Ammon's horn (tissue), 1 donor: ENCODE data around the gene FN3KRP.

Source experiments
- DNase-seq: peaks from one replicate; pipeline ENCODE4 v3.0.0-alpha.2; 2016; ENCODE audit warnings: low spot score

Gene FN3KRP

DNA sequence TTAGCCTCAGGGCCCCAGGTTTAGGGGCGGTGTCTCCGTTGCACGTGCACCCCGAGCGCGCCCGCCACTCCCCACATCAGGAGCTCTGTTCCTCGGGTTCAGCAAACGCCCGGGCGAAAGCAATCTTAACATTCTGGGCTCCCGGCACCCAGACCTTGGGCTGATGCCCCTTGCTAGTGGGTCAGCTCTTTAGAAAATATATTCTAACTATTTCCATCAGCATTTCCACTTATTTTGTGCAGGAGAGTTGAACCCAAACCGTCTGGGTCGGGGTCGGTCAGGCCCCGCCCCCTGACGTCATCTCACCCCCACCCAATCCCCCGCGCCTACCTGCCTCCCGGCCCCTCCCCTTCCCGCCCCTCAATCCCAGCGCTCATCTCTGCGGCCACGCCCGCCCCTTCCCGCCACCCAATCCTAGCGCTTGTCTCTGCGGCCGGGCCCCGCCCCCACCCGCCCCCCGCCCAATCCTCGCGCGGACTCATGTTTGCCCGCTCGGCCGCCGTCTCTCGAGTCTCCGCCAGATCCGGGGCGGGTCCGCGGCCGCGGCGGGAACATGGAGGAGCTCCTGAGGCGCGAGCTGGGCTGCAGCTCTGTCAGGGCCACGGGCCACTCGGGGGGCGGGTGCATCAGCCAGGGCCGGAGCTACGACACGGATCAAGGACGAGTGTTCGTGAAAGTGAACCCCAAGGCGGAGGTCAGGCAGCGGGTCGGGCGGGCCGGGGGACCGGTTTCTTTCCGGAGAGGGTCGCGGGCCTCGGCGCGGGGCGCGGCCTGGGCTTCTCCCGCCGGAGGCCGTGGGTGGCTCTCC lies at the start of gene FN3KRP:
Gene FN3KRP (plus strand): TSS at position 504 of the 808 bp plus-strand sequence. CDS start 50 bp downstream, at position 554.
- DNase-seq = peak; percentile 94

- no peak for DNase-seq
Observed at GRCh38 chr17:82666931-82667667, 49.4 kb upstream of the FN3KRP start.

GRCh38 chr17:82667668-82668000 lies 48.9 kb upstream of the FN3KRP start:
- DNase-seq = no peak

DNA sequence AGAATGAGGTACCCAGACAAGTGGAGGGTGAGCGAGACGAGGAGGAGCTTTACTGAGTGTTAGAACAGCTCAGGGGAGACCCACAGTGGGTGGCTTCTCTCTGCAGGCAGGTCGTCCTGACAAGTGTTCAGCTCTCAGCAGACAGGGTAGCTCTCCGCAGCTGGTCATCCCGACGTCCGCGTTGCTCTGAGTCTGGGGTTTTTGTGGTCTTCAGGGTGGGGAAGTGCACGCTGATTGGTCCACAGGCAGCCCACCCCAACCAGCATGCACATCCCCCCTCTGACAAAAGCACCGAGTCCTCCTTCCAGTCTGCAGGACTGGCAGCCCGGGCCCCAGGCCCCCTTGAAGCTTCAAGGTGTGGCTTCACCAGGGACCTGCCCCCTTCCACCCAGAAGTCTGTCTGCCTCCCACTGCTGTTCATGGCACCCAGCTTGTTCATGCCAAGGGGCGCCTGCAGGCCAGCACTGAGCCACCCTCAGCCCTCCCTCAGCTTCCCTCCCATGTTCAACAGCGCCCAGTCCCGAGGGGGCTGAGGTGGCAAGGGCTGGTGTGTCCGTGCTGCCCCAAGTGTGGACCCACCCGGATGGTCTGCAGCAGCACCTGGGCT lies 48.4 kb upstream of the FN3KRP start:
- no peak for DNase-seq

DNA sequence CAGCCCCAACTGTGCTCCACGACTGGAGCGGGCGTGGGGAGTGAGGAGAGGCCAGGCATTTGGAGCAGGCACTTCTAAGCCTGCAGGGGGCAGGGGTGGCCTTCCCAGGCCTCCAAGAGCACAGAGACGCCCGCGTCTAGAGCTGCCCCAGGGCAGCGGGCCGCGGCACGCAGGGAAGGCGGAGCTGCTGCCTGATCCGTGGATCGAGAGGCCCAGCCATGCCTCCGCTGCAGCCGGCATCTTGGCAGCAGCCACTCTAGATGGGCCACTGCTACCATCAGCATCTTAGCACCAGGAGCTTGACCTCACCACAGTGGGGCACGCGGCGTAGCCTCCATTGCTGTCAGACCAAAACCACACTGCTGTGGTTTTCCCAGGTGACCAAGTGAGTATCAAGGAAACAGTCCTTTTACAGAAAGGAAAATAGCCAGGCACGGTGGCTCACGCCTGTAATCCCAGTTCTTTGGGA lies 47.8 kb upstream of the FN3KRP start:
- DNase-seq = peak; percentile 86

GRCh38 chr17:82670661-82671450 lies 45.6 kb upstream of the FN3KRP start:
- no peak for DNase-seq

DNA sequence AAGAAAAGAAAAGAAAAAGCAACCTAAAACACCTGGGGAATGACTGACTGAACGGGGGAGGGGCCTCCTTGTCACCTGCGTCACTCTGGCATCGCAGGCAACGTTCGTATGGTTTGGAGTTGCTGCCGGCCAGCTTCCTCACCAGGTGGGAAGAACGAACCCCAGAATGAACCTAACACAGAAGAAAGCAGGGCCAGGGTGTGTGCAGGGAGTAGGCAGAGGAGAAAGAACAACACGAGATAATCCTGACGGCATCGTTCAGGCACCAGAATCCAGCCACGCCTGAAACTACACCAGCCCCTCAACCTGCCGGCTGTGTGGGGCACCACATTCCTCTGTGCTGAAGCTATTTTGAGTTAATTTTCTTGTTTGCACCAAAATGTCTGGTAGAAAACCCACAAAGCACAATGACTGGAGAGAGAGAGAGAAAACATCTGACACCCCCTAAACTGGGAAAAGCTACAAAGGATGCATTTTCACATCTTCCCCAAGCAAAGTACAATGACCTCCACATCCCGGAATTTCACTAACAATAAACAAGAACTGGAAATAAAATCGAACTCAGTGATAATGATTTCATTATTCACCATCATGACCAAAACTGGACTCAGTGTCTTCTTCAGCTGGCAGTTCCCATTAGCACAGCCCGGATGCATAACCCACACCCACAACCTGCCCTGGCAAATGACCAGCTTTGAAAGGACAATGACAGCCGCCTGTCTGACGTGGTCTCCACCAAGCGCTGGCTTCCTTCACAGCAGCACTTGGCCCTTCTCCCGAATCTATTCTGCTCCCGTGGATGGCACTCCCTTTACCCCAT lies 41.6 kb upstream of the FN3KRP start:
- peak; percentile 81 for DNase-seq

- no peak for DNase-seq
Observed at GRCh38 chr17:82675476-82676245, 40.8 kb upstream of the FN3KRP start.

GRCh38 chr17:82677353-82677925 lies 39.1 kb upstream of the FN3KRP start:
- DNase-seq = no peak

GRCh38 chr17:82678265-82678891 lies 38.1 kb upstream of the FN3KRP start:
- no peak for DNase-seq

DNA sequence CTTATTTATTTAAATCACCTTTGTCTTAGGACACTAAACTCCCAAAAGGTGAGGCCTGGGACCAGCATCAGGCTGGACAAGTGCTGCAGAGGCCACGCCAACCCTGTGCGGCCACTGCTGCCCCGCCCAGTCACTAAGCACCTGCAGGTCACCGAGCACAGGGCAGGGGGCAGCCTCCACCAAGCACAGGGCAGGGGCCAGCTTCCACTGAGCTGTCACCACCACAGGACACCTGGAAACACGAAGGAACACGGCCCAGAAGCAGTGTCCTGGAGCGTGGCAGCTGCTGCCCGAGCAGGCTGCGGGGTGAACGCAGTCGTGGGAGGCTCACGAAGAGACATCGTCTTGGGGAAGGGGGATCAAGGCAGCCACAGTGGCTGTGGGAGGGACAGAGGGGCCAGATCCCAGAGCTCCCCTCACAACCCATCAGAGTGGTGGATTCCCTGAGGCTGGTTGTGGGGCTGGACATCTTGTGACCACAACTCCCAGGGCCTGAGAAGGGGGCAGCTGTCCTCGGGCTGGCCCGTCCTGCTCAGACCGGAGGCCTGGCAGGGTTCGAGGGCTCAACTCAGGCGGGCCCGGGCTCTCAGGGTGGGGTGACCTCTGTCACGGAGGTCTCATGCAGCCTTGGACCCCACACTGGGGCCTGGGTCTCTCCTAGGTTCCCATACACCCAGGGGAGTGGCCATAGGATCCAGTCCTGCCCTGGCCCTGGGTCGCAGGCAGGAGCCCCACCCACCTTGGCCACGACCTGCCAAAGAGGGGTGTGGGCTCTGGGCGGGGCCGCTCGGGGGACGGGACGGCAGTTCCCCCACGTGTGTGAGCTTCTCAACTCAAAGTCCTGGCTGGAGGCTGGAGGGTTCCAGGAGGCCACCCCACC lies 36.7 kb upstream of the FN3KRP start:
- no peak for DNase-seq

GRCh38 chr17:82681547-82681946 lies 35.0 kb upstream of the FN3KRP start:
- no peak for DNase-seq

DNA sequence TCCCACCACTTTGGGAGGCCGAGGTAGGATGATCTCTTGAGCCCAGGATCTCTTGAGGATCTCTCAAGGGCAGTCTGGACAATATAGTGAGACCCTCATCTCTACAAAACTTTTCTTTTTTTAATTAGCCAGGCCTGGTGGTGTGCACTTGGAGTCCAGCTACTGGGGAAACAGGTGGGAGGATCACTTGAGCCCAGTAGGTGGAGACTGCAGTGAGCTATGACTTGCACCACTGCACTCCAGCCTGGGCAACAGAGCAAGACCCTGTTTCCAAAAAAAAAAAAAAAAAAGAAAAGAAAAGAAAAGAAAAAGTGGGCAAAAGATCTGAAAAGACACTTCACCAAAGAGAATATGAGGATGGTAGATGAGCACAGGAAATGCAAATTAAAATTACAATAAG lies 33.0 kb upstream of the FN3KRP start:
- DNase-seq = no peak

DNA sequence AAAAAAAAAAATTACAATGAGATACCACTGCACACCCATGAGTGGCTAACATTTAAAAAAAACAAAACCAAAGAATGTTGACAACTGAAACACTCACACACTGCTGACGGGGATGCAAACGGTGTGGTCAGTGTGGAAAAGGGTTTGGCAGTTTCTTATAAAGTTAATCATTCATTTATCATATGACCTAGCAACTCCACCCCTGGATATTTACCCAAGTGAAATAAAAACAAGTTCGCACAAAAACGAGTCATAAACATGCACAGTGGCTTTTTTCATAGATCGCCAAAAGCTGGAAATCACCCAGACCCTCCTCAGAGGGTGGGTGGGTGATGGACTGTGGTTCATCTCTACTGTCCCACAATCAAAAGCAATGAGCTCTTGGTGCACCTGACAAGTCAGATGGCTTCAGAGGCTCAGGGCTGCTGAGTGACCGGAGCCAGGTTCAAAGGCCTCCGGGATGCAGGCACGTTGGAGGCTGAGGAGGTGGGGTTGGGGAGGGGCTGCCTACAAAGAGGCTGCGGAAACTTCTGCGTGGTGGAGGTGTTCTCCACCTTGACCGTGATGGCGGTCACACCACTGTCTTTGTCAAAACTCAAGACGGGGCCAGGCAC lies 32.2 kb upstream of the FN3KRP start:
- DNase-seq = no peak

GRCh38 chr17:82685291-82685690 lies 31.2 kb upstream of the FN3KRP start:
- DNase-seq = no peak

DNA sequence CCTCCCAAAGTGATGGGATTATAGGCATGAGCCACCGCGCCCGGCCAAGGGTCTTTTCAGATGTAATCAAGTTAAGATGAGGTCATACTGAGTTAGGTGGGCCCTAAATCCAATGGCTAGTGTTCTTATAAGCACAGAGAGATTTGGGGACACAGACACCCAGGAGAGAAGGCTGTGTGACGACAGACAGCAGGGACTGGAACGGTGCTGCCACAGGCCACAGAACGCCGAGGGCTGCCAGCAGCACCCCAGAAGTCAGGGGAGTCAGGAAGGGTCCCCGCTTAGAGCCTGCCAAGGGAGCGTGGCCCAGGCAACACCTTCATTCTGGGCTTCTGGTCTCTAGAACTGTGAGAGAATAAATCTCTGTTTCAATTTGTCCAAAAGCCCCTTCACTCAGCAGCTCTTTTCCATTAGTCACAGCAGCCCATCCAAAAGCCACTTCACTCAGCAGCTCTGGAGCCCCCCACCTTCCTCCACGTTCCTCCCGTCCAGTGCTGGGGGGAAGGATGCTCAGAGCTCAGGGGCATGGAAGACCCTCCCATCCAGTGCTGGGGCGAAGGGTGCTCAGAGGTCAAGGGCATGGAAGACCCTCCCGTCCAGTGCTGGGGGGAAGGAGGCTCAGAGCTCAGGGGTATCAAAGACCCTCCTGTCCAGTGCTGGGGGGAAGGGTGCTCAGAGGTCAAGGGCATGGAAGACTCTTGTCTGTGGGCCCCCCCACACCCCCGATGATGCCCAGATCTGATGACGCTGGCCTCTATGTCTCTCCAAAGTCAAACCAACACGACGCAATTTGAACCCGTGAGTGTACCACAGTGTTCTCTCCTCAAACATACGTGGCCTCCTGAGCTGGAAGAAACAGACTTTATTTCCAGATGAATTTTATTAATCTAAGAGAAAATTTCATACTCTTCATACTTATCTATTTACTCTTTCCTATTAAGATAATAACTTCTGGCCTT lies 29.9 kb upstream of the FN3KRP start:
- DNase-seq = no peak

GRCh38 chr17:82687375-82687861 lies 29.1 kb upstream of the FN3KRP start:
- peak; percentile 70 for DNase-seq
